Ovary (tissue), 9 donors: Measurements from ENCODE around the gene TNRC6C. TPM values are rescaled to one million over a fixed set of nuclear protein-coding genes. Genes with fewer than 3 reads are reported as not detected.

Experiments used
- DNase-seq, 5 donors: peaks; one replicate each; pipeline ENCODE4 v3.0.0-alpha.2; 2019 to 2020
- H3K27ac ChIP-seq, 2 donors: fragments of 200-600 bp; one replicate each; pipeline versions ENCODE4 v1.5.1 to v1.8.0; 2019 to 2022
- H3K27me3 ChIP-seq: fragments of 200-600 bp; one replicate; pipeline ENCODE4 v1.8.0; 2022
- H3K36me3 ChIP-seq: fragments of 200-600 bp; sonication (generic); one replicate; pipeline ENCODE4 v1.5.1; 2019
- H3K4me1 ChIP-seq: one replicate; pipeline ENCODE4 v1.8.1; 2013; ENCODE audit warnings: mild to moderate bottlenecking, moderate library complexity; ENCODE audit not compliant: insufficient read depth
- H3K4me3 ChIP-seq: fragments of 200-600 bp; sonication (generic); one replicate; pipeline ENCODE4 v1.5.1; 2017
- H3K9me3 ChIP-seq, 2 donors: fragments of 200-600 bp in 1 of 2; sonication (generic) in 1 of 2; one replicate each; pipeline versions ENCODE4 v1.5.1 to v1.8.1; 2013 to 2019; ENCODE audit warnings: mild to moderate bottlenecking in 1 of 2, moderate library complexity in 1 of 2
- CTCF ChIP-seq, 3 donors: fragments of 450-650 bp in 2 of 3; fragments of 200-600 bp in 1 of 3; IDR thresholded peaks; one replicate each; pipeline versions ENCODE4 v1.5.1 to v1.8.0; 2016 to 2022; ENCODE audit warnings: antibody characterized with exemption in 3 of 3, mild to moderate bottlenecking in 1 of 3
- EP300 ChIP-seq: sonication (generic); formaldehyde crosslinking; IDR thresholded peaks from one replicate; pipeline ENCODE4 v1.6.1; 2017; ENCODE audit warnings: antibody characterized with exemption
- POLR2A ChIP-seq: fragments of 450-650 bp; IDR thresholded peaks from one replicate; pipeline ENCODE4 v1.6.1; 2017; ENCODE audit warnings: antibody characterized with exemption, mild to moderate bottlenecking, moderate library complexity
- WGBS, 3 donors: extraction: QIAGEN DNeasy Blood & Tissue Kit in 1 of 3; methylation state at CpG; one replicate each; pipeline versions ENCODE4 v1.1.5 to v1.1.7; 2013 to 2017; 5-methylcytosine and 5-hydroxymethylcytosine counted together
- intact Hi-C, 4 donors: fragments of 100-400 bp; cut with DNase I; formaldehyde crosslinking; loops; one replicate each; pipeline versions ENCODE4 v1.11.0 to v1.15.1; 2022 to 2023
- polyA plus RNA-seq, 2 donors: library from polyadenylated mRNA; stranded (reverse); fragments of 200-250 nt in 1 of 2; fragments of 350-450 nt in 1 of 2; fragmentation: Illumina TruSeq in 1 of 2; extraction: RNeasy Lipid Tissue Mini Kit (QIAGEN cat#74804) in 1 of 2; gene quantifications; one replicate each; pipeline ENCODE4 v1.2.3, GENCODE V29; 2013 to 2014
- small RNA-seq: library from RNA; depleted of rRNA; stranded (forward); fragments of <200 nt; gene quantifications from one replicate; pipeline ENCODE3, GENCODE V24; 2016
- total RNA-seq, 7 donors: library from RNA; depleted of rRNA in 2 of 7; stranded (reverse); fragments of >200 nt in 2 of 7; fragmentation: NEBNext Ultra II Directional in 3 of 7; extraction: Animal tissue kit (Norgen Biotek cat#: 25700) in 3 of 7; gene quantifications; one replicate each; pipeline versions ENCODE4 v1.1.0 to v1.2.4, GENCODE V29; 2016 to 2023
- donor health status: DM: no; HTN: no; CAD: no; lungs with moderate emphysema.
- donor health status: DM: no; HTN: no; CAD: no.
- donor health status: Bipolar disorder and iron deficiency.
- donor health status: DM: yes; HTN: yes; CAD: no.
- donor health status: DM: no; HTN: no; CAD: no.
- donor health status: DM: yes; HTN: yes; CAD: no.

Gene TNRC6C
- total and polyA plus RNA-seq, 9 donors: 8.7 to 45.3 (median 32.5) TPM

DNA sequence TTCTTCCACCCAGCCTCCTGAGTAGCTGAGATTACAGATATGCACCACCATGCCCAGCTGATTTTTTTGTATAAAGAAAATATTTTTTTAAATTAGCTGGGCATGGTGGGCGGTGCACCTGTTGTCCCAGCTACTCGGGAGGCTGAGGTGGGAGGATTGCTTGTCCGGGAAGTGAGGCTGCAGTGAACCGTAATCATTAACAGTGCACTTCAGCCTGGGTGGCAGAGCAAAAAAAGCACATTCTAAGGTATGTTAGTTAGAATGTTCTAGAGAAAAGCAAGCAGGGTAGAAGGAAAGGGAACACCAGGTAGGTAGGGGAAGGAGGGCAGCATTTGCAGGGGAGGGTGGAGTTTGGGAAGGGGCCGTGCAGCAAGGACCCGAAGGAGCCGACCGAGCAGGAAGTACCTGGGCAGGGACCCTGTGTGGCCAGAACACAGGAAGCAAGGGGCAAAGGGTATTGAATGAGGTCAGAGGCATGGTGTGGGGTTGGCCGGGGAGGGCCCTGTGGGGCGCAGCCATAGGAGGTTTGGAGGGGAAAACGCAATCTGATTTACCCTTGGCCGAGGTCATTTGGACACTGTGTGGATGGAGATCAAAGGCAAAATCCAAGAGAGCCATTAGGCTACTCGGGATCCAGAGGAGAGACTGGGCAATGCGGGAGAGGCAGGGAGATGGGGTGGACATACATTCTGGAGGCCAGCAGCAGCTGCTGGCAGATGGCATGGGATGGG is 189.9 kb downstream of the TNRC6C start:
- no peaks in the 10 kb centered on the region for H3K36me3 ChIP-seq
- intact Hi-C loops: no loop called here
- DNase-seq: no peak
- H3K4me3 ChIP-seq: no peak overlapping the region
- peaks cover 21% of the 10 kb centered on the region for H3K4me1 ChIP-seq
- 74 to 78% (median 75%) methylated on average over 14 of the region's 14 CpGs for WGBS, 3 donors
- H3K9me3 ChIP-seq: no peaks in the 10 kb centered on the region
- no peak overlapping the region for H3K27ac ChIP-seq
- no peaks in the 10 kb centered on the region for H3K27me3 ChIP-seq
- TF ChIP-seq EP300 (no peak), CTCF (IDR thresholded peaks at IDR 0.05) (no peak), POLR2A (no peak)

DNA sequence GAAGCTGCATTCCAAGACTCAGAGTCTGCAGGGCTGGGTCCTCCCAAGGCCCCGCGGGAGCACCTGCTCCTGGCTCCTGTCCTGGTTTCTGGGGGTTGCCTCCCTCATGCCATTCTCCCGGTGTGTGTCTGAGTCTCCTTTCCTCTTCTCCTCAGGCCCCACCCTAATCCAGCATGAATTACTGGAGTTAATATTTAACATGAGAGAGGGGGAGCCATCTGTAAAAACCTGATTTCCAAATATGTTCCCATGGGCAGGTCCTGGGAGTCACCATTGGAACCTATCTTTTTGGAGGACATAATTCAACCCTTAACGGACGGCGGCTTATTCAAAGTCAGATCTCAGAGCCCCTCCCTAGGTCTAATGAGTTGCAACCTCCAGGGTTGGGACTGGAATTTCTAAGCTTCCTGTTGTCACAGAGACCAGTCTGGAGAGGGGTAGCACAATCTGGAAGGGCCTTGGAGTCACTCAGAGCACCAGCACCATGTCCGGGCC is 193.1 kb downstream of the TNRC6C start:
- H3K27me3 ChIP-seq: no peaks in the 10 kb centered on the region
- H3K9me3 ChIP-seq: no peaks in the 10 kb centered on the region
- TF ChIP-seq EP300 (no peak), POLR2A (no peak), CTCF (IDR thresholded peaks at IDR 0.05) (no peak)
- no peaks in the 10 kb centered on the region for H3K36me3 ChIP-seq
- intact Hi-C loops: loop anchor here in 1 of 4 donors (1.0 kb wide), 1 partner anchor 33 kb away; no protein-coding TSS in a partner anchor
- no peak overlapping the region for H3K4me3 ChIP-seq
- WGBS, 3 donors: 53 to 68% (median 66%) methylated on average over 7 of the region's 7 CpGs
- H3K27ac ChIP-seq: no peak overlapping the region
- no peak for DNase-seq
- no peaks in the 10 kb centered on the region for H3K4me1 ChIP-seq

DNA sequence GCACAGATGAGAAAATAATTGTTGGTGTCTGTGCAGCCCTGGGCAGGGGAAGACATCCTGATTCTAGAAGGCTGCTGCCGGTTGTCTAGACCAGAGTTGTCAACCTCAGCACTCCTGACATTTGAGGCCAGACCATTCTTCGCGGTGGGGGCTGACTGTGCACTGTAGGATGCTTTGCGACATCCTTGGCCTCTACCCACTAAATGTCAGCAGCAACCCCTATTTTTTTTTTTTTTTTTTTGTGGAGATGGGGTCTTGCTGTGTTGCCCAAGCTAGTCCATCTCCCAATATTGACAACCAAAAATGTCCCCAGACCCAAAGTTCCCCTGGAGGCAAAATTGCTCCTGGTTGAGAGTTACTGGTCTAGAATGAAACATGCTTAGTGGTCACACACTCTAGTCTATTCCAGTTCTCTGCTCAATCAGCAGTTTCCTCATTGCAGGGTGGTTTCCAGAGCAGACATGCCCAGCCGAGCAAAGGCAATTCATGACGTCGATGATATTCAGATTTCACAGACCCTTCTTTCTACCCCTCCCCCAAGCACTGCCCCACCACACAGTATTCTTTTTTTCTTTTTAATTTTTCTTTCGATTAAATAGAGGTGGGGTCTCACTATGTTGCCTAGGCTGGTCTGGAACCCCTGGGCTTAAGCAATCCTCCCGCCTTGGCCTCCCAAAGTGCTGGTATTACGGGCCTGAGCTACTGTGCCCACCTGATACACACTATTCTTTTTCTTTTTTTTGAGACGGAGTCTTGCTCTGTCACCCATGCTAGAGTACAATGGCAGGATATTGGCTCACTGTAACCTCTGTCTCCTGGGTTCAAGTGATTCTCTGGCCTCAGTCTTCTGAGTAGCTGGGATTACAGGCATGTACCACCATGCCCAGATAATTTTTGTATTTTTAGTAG is 196.7 kb downstream of the TNRC6C start:
- intact Hi-C loops: no loop called here
- H3K27me3 ChIP-seq: no peaks in the 10 kb centered on the region
- DNase-seq: no peak
- 85 to 89% (median 88%) methylated on average over 11 of the region's 11 CpGs for WGBS, 3 donors
- no peaks in the 10 kb centered on the region for H3K4me1 ChIP-seq
- H3K27ac ChIP-seq: no peak overlapping the region
- H3K36me3 ChIP-seq: no peaks in the 10 kb centered on the region
- TF ChIP-seq CTCF (IDR thresholded peaks at IDR 0.05) (no peak), POLR2A (no peak), EP300 (no peak)
- no peak overlapping the region for H3K4me3 ChIP-seq
- H3K9me3 ChIP-seq: no peaks in the 10 kb centered on the region

Small RNA genes lying within 50 kb of the gene (small RNA-seq; reads per million reads assigned to genes)
- not detected for gene RNU1-80P
- gene RNU6-625P: not detected

Other genes with a start within 250 kb of the TNRC6C start
- gene TMC6, start 170.1 kb downstream of the TNRC6C start, total RNA-seq: 10 to 100 TPM in 4 of 7 donors, 1 to 10 TPM in 3; 7.2 to 26.8 (median 17.4) TPM
- gene TMC6, start 170.1 kb downstream of the TNRC6C start, polyA plus RNA-seq: 1 to 10 TPM; 1.2 to 7.2 TPM
- gene TMC8, start 172.1 kb downstream of the TNRC6C start, total RNA-seq: 1 to 10 TPM; 1.1 to 4.2 (median 2.4) TPM
- gene TMC8, start 172.1 kb downstream of the TNRC6C start, polyA plus RNA-seq: 1 to 10 TPM in 1 of 2 donors, under 1 TPM in 1; 0.94 to 2.9 TPM
- gene C17orf99, start 187.7 kb downstream of the TNRC6C start, total RNA-seq: 1 to 10 TPM in 1 of 7 donors, under 1 TPM in 1, not detected in 5; 0.10 to 1.8 TPM
- under 1 TPM in 1 of 2 donors, not detected in 1; 0.11 TPM for gene C17orf99, start 187.7 kb downstream of the TNRC6C start, polyA plus RNA-seq
- gene SYNGR2, start 209.9 kb downstream of the TNRC6C start, total RNA-seq: 10 to 100 TPM; 25.2 to 88.7 (median 45.8) TPM
- gene SYNGR2, start 209.9 kb downstream of the TNRC6C start, polyA plus RNA-seq: 10 to 100 TPM; 11.9 to 51.5 TPM
- 1 to 10 TPM in 4 of 7 donors, under 1 TPM in 3; 0.35 to 4.9 (median 1.4) TPM for gene TK1, start 228.3 kb downstream of the TNRC6C start, total RNA-seq
- 1 to 10 TPM in 1 of 2 donors, under 1 TPM in 1; 0.65 to 1.4 TPM for gene TK1, start 228.3 kb downstream of the TNRC6C start, polyA plus RNA-seq
- gene AFMID, start 228.7 kb downstream of the TNRC6C start, total RNA-seq: 10 to 100 TPM; 32.4 to 69.5 (median 38.5) TPM
- gene AFMID, start 228.7 kb downstream of the TNRC6C start, polyA plus RNA-seq: 10 to 100 TPM; 42.9 to 45.3 TPM